Right ventricle myocardium superior (tissue), 1 donor: ENCODE measurements around the gene FIBIN. TPM values are rescaled to one million over a fixed set of nuclear protein-coding genes. Genes with fewer than 3 reads are reported as not detected.

Experiments
- total RNA-seq: library from RNA; stranded (reverse); fragmentation: NEBNext Ultra II Directional; extraction: Animal tissue kit (Norgen Biotek cat#: 25700); gene quantifications from one replicate; pipeline ENCODE4 v1.2.1, GENCODE V29; 2021
- donor health status: DM: no; HTN: yes; CAD: no; lungs with severe emphysema.

The FIBIN gene
- total RNA-seq, 1 donor from 2014 or later = 8.6 TPM

Other genes starting within 250 kb of the FIBIN start
- gene BBOX1, start 46.7 kb downstream of the FIBIN start, total RNA-seq = not detected